HepG2 (cell line): Measurements from ENCODE around the gene BICDL1. TPM values are rescaled to one million over a fixed set of nuclear protein-coding genes. Genes with fewer than 3 reads are reported as not detected.
"Not testable (repeated sequence)": the region's sequence is repeated elsewhere in the genome, so short reads cannot be mapped to it uniquely, and the experiment has no call there.

Experiments
- ATAC-seq: fragments of 200-7000 bp; cut with Tn5 transposase; 3 replicates; pipeline ENCODE4 v1.9.1; 2020; ENCODE audit warnings: mild to moderate bottlenecking, moderate library complexity
- BruUV-seq: library from RNA; stranded (reverse); fragments of 400-500 nt; replicated peaks from 2 replicates; lab custom pipeline; 2021; lab: Mats Ljungman, UMichigan
- CTCF ChIA-PET: fragments of 300-600 bp; formaldehyde crosslinking; extraction: SDS; loops from one replicate; lab custom pipeline; 2021; ENCODE audit warnings: low total read pairs, inconsistent platforms, low intra/inter-chr PET ratio; lab: Yijun Ruan, JAX
- POLR2A ChIA-PET: fragments of 350-600 bp; sonication (Branson Sonifier 250); formaldehyde crosslinking; loops from one replicate; lab custom pipeline; 2020; ENCODE audit warnings: antibody characterized with exemption, inconsistent platforms; lab: Yijun Ruan, JAX
- DNase-seq: peaks from one replicate; pipeline ENCODE4 v3.0.0-alpha.2; 2015; ENCODE audit warnings: low spot score
- FAIRE-seq: peaks from 3 replicates; lab custom pipeline; 2011; peaks lifted over from hg19 to GRCh38; lab: Jason Lieb, UNC
- H2AFZ ChIP-seq: one replicate; pipeline ENCODE4 v1.6.1; 2011; ENCODE audit warnings: low read length, inconsistent platforms
- H3K27ac ChIP-seq: fragments of 300-600 bp; 3 replicates; pipeline ENCODE4 v1.8.0; 2011; ENCODE audit warnings: mixed run types, mild to moderate bottlenecking, mixed read lengths, low read length, inconsistent platforms; ENCODE audit not compliant: insufficient read depth; ENCODE audit errors: extremely low read length
- H3K27me3 ChIP-seq, 2 experiments: fragments of 200-600 bp in 1 of 2; 2 replicates in 1 of 2; 3 replicates in 1 of 2; pipeline versions ENCODE4 v1.6.0 to v1.8.0; 2011; ENCODE audit warnings: low read length in 2 of 2, mild to moderate bottlenecking in 2 of 2, moderate library complexity in 2 of 2, inconsistent platforms in 1 of 2; ENCODE audit not compliant: insufficient read depth in 2 of 2, control insufficient read depth in 1 of 2
- H3K36me3 ChIP-seq, 2 experiments: fragments of 200-600 bp in 1 of 2; replicated peaks in 1 of 2; 2 replicates in 1 of 2; 3 replicates in 1 of 2; pipeline versions ENCODE4 v1.5.1 to v1.8.0; 2011; ENCODE audit warnings: low read length in 2 of 2, inconsistent platforms in 1 of 2; ENCODE audit not compliant: insufficient read depth in 2 of 2, control insufficient read depth in 1 of 2
- H3K4me1 ChIP-seq: 2 replicates; pipeline ENCODE4 v1.5.1; 2012; ENCODE audit warnings: low read length, inconsistent platforms; ENCODE audit not compliant: insufficient read depth
- H3K4me2 ChIP-seq: 2 replicates; pipeline ENCODE4 v1.6.0; 2011; ENCODE audit warnings: low read depth, low read length, inconsistent platforms
- H3K4me3 ChIP-seq, 3 experiments: fragments of 200-600 bp in 1 of 3; sonication (generic), shearing (Covaris generic) in 1 of 3; replicated peaks in 1 of 3; 2 replicates each; pipeline ENCODE4 v1.5.1; 2011 to 2016; ENCODE audit warnings: low read length in 3 of 3, inconsistent platforms in 2 of 3, low read depth in 2 of 3, mild to moderate bottlenecking in 2 of 3, control low read depth in 1 of 3, mixed read lengths in 1 of 3; ENCODE audit not compliant: insufficient read depth in 1 of 3
- H3K79me2 ChIP-seq: one replicate; pipeline ENCODE4 v1.6.1; 2011; ENCODE audit warnings: low read length, inconsistent platforms; ENCODE audit not compliant: insufficient read depth
- H3K9ac ChIP-seq: 2 replicates; pipeline ENCODE4 v1.6.0; 2011; ENCODE audit warnings: mild to moderate bottlenecking, low read depth, low read length, inconsistent platforms; ENCODE audit not compliant: insufficient read depth
- H3K9me3 ChIP-seq: 2 replicates; pipeline ENCODE4 v1.5.1; 2012; ENCODE audit warnings: mild to moderate bottlenecking, low read length
- H4K20me1 ChIP-seq: 2 replicates; pipeline ENCODE4 v1.6.0; 2011; ENCODE audit warnings: inconsistent platforms, mild to moderate bottlenecking, low read length, moderate library complexity; ENCODE audit not compliant: insufficient read depth
- FOSL1 ChIP-seq: sonication (generic); formaldehyde crosslinking; IDR thresholded peaks from 2 replicates; pipeline ENCODE4 v1.9.0; 2021; ENCODE audit warnings: missing genetic modification reagents, borderline replicate concordance
- FOSL2 ChIP-seq: sonication (generic); formaldehyde crosslinking; IDR thresholded peaks from 2 replicates; pipeline ENCODE4 v1.4.0; 2020; ENCODE audit warnings: missing genetic modification reagents
- FOXP4 ChIP-seq: sonication (generic); formaldehyde crosslinking; IDR thresholded peaks from 2 replicates; pipeline ENCODE4 v1.4.0; 2020; ENCODE audit warnings: missing genetic modification reagents
- GLI4 ChIP-seq: sonication (generic); formaldehyde crosslinking; IDR thresholded peaks from 2 replicates; pipeline ENCODE4 v1.5.1; 2020; ENCODE audit warnings: missing genetic modification reagents, mild to moderate bottlenecking, moderate library complexity, borderline replicate concordance
- HOMEZ ChIP-seq: IDR thresholded peaks from 2 replicates; pipeline ENCODE4 v1.6.1; 2016; ENCODE audit warnings: low read depth
- MED1 ChIP-seq: sonication (generic); formaldehyde crosslinking; IDR thresholded peaks from 2 replicates; pipeline ENCODE4 v1.4.0; 2020; ENCODE audit warnings: missing genetic modification reagents
- POGZ ChIP-seq: sonication (generic); formaldehyde crosslinking; IDR thresholded peaks from 2 replicates; pipeline ENCODE4 v1.4.0; 2020; ENCODE audit warnings: mild to moderate bottlenecking, missing genetic modification reagents
- REXO4 ChIP-seq: sonication (generic); formaldehyde crosslinking; IDR thresholded peaks from 2 replicates; pipeline ENCODE4 v1.8.0; 2022; ENCODE audit warnings: missing genetic modification reagents, mild to moderate bottlenecking, borderline replicate concordance
- SKI ChIP-seq: fragments of 450-650 bp; IDR thresholded peaks from one replicate; pipeline ENCODE4 v1.6.1; 2018; ENCODE audit warnings: mild to moderate bottlenecking; ENCODE audit not compliant: partially characterized antibody
- SOX6 ChIP-seq, 2 experiments: fragments of 450-650 bp in 1 of 2; sonication (generic) in 1 of 2; formaldehyde crosslinking in 1 of 2; IDR thresholded peaks; 2 replicates each; pipeline versions ENCODE4 v1.4.0 to v1.6.1; 2017 to 2020; ENCODE audit warnings: antibody characterized with exemption in 1 of 2, mild to moderate bottlenecking in 1 of 2, missing genetic modification reagents in 1 of 2
- ZNF605 ChIP-seq: sonication (generic); formaldehyde crosslinking; IDR thresholded peaks from 2 replicates; pipeline ENCODE4 v1.8.0; 2022; ENCODE audit warnings: mild to moderate bottlenecking, missing genetic modification reagents
- WGBS: methylation state at CpG from one replicate; pipeline ENCODE4 v1.1.6; 2017; ENCODE audit warnings: low lambda C conversion rate; 5-methylcytosine and 5-hydroxymethylcytosine counted together
- in situ Hi-C: cut with HindIII; loops from 2 replicates; pipeline ENCODE4 v1.10.0; 2017; ENCODE audit warnings: low pct_unique_long_range_greater_than_20kb; ENCODE audit not compliant: extremely low pct_ligation_motif_present
- intact Hi-C: fragments of 100-400 bp; cut with micrococcal nuclease; formaldehyde crosslinking; loops from one replicate; pipeline ENCODE4 v1.10.0; 2022; ENCODE audit not compliant: unreplicated experiment
- polyA plus RNA-seq, 8 experiments: library from polyadenylated mRNA; depleted of rRNA in 3 of 8; stranded (reverse) in 7 of 8; unstranded in 1 of 8; fragments of >200 nt; fragmentation: Illumina TruSeq in 4 of 8; extraction: Trizol in 4 of 8; gene quantifications; 2 replicates each; pipeline versions ENCODE4 v1.2.1 to v1.2.3, GENCODE V29; 2011 to 2016; ENCODE audit warnings: low read depth in 4 of 8, missing spikeins in 1 of 8, mixed read lengths in 1 of 8; ENCODE audit not compliant: insufficient read depth in 1 of 8
- total RNA-seq, 5 experiments: library from RNA; depleted of rRNA; stranded (reverse); fragments of >200 nt; fragmentation: Illumina TruSeq; extraction: Trizol; gene quantifications; 2 replicates each; pipeline ENCODE4 v1.2.3, GENCODE V29; 2016; ENCODE audit warnings: low read depth in 1 of 5

The BICDL1 gene
- total and polyA plus RNA-seq, 2 of the 13 experiments (the other 11 are each of a cell fraction or from before 2014, with no cell fraction given), result 3.6 to 9.7 TPM

GRCh38 chr12:120013659-120014380 lies 24.8 kb downstream of the BICDL1 start (continued):
- TF ChIP-seq FOSL1 (CRISPR knock-in tag), result peak; percentile 88
- TF ChIP-seq FOSL2 (CRISPR knock-in tag), result peak; percentile 95
- TF ChIP-seq MED1 (CRISPR knock-in tag), result peak; percentile 39; the same call in 1 of the 2 replicates
- peak; percentile 80; the same call in 1 of the 2 replicates for TF ChIP-seq HOMEZ (CRISPR knock-in tag)
- peak; percentile 37; the same call in 1 of the 2 replicates for TF ChIP-seq POGZ (CRISPR knock-in tag)
- TF ChIP-seq SKI, result peak; percentile 66
- TF ChIP-seq FOXP4 (CRISPR knock-in tag), result peak; percentile 59
- TF ChIP-seq SOX6 (IDR thresholded peaks at IDR 0.05), result no peak
- TF ChIP-seq SOX6 (CRISPR knock-in tag; IDR thresholded peaks at IDR 0.05), result peak; percentile 73
- TF ChIP-seq ZNF605 (CRISPR knock-in tag), result no peak
- TF ChIP-seq REXO4 (CRISPR knock-in tag), result no peak
- TF ChIP-seq GLI4, result no peak

GRCh38 chr12:120014381-120014735 lies 25.3 kb downstream of the BICDL1 start:
- intact Hi-C loops, H3K79me2 ChIP-seq, in situ Hi-C loops, FAIRE-seq, H3K4me3 ChIP-seq, H3K9ac ChIP-seq, BruUV-seq, H3K27ac ChIP-seq, ATAC-seq, H3K9me3 ChIP-seq, CTCF ChIA-PET, H3K4me2 ChIP-seq, DNase-seq, H4K20me1 ChIP-seq, H2AFZ ChIP-seq, H3K27me3 ChIP-seq, H3K36me3 ChIP-seq: not testable (repeated sequence)
- 98% methylated on average over 11 of the region's 11 CpGs for WGBS
- POLR2A ChIA-PET, result interaction anchor here (1.0 kb wide), 1 partner anchor 14 kb away, joined by 4 read pairs; no protein-coding TSS in a partner anchor
- peaks cover 26% of the 10 kb centered on the region for H3K4me1 ChIP-seq
